GM23248 (cell line): ENCODE data around the gene TFAP2E. TPM values are rescaled to one million over a fixed set of nuclear protein-coding genes. Genes with fewer than 3 reads are reported as not detected.

Experiments
- DNase-seq: peaks from one replicate; pipeline ENCODE4 v3.0.0-alpha.2; 2015
- H2AFZ ChIP-seq: fragments of 200-600 bp; sonication (generic); 2 replicates; pipeline ENCODE4 v1.6.1; 2016; ENCODE audit warnings: antibody characterized with exemption
- H3F3A ChIP-seq: fragments of 200-600 bp; sonication (generic); 2 replicates; pipeline ENCODE4 v1.6.1; 2016; ENCODE audit warnings: mild to moderate bottlenecking, antibody characterized with exemption, mixed run types; ENCODE audit not compliant: insufficient read depth
- H3K27ac ChIP-seq: fragments of 200-600 bp; sonication (generic); 2 replicates; pipeline ENCODE4 v1.5.1; 2016; ENCODE audit warnings: mild to moderate bottlenecking
- H3K27me3 ChIP-seq: fragments of 200-600 bp; sonication (generic); replicated peaks from 2 replicates; pipeline ENCODE4 v1.6.1; 2016; ENCODE audit warnings: mild to moderate bottlenecking; ENCODE audit not compliant: insufficient read depth
- H3K36me3 ChIP-seq: fragments of 200-600 bp; sonication (generic); 2 replicates; pipeline ENCODE4 v1.6.1; 2016; ENCODE audit warnings: low read depth, mild to moderate bottlenecking
- H3K4me1 ChIP-seq: fragments of 200-600 bp; sonication (generic); 2 replicates; pipeline ENCODE4 v1.6.1; 2016; ENCODE audit warnings: mild to moderate bottlenecking; ENCODE audit not compliant: insufficient read depth
- H3K4me2 ChIP-seq: fragments of 200-600 bp; sonication (generic); one replicate; pipeline ENCODE4 v1.6.1; 2016; ENCODE audit warnings: mild to moderate bottlenecking; ENCODE audit not compliant: unreplicated experiment
- H3K4me3 ChIP-seq: fragments of 200-600 bp; sonication (generic); 2 replicates; pipeline ENCODE4 v1.5.1; 2016; ENCODE audit warnings: mild to moderate bottlenecking
- H3K79me2 ChIP-seq: fragments of 200-600 bp; sonication (generic); 2 replicates; pipeline ENCODE4 v1.6.1; 2016; ENCODE audit warnings: mild to moderate bottlenecking; ENCODE audit not compliant: insufficient read depth
- H3K9ac ChIP-seq: fragments of 200-600 bp; sonication (generic); 2 replicates; pipeline ENCODE4 v1.6.1; 2016; ENCODE audit warnings: mild to moderate bottlenecking
- H3K9me2 ChIP-seq: fragments of 200-600 bp; sonication (generic); 2 replicates; pipeline ENCODE4 v1.6.1; 2016; ENCODE audit warnings: mixed run types, mild to moderate bottlenecking, moderate library complexity; ENCODE audit not compliant: insufficient read depth
- H3K9me3 ChIP-seq: fragments of 200-600 bp; sonication (generic); one replicate; pipeline ENCODE4 v1.6.1; 2017; ENCODE audit warnings: low read depth
- H4K20me1 ChIP-seq: fragments of 200-600 bp; sonication (generic); 2 replicates; pipeline ENCODE4 v1.6.0; 2016; ENCODE audit not compliant: insufficient read depth
- EZH2 ChIP-seq: fragments of 200-600 bp; sonication (generic); IDR thresholded peaks from 2 replicates; pipeline ENCODE4 v1.6.1; 2018; ENCODE audit warnings: antibody characterized with exemption, mild to moderate bottlenecking; ENCODE audit not compliant: insufficient read depth, poor library complexity, severe bottlenecking
- EZH2phosphoT487 ChIP-seq: fragments of 200-600 bp; sonication (generic); IDR thresholded peaks from 2 replicates; pipeline ENCODE4 v1.6.1; 2018; ENCODE audit warnings: antibody characterized with exemption, moderate library complexity, mild to moderate bottlenecking, low read depth; ENCODE audit not compliant: insufficient read depth
- WGBS, 2 experiments: methylation state at CpG; one replicate each; pipeline ENCODE4 v1.1.6; 2015 to 2017; ENCODE audit warnings: low lambda C conversion rate in 2 of 2, low coverage in 1 of 2; ENCODE audit errors: missing lambda C conversion rate in 2 of 2; 5-methylcytosine and 5-hydroxymethylcytosine counted together
- in situ Hi-C: fragments of 300-500 bp; cut with MboI; formaldehyde crosslinking; loops from 2 replicates; pipeline ENCODE4 v1.15.0; 2020
- polyA plus RNA-seq: library from polyadenylated mRNA; unstranded; fragments of >200 nt; fragmentation: Nextera tagmentation; extraction: Ambion mirVana; gene quantifications from 2 replicates; pipeline ENCODE4 v1.2.1, GENCODE V29; 2016
- total RNA-seq: library from RNA; depleted of rRNA; stranded (reverse); fragments of >200 nt; shearing (Covaris generic); gene quantifications from 2 replicates; pipeline ENCODE4 v1.2.3, GENCODE V29; 2014; rRNA removed

The TFAP2E gene
- total and polyA plus RNA-seq, 2 experiments from 2014 or later = 0.18 TPM; not detected in 1

DNA sequence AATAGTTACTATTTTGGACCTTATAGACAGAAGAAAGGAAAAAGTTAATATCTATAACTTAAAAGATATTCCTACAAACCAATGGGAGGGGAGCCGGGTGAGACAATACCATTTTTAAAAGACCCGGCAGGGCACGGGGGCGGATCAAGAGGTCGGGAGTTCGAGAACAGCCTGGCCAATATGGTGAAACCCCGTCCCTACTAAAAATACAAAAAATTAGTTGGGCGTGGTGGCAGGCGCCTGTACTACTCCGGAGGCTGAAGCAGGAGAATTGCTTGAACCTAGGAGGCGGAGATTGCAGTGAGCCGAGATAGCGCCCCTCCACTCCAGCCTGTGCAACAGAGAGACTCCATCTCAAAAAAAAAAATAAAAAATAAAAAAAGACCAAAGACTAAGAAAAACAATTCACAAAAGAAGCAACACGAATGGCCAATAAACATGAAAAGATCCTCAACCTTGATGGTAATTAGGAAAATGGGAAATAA lies 69.4 kb downstream of the TFAP2E start:
- 42 to 50% methylated on average over 14 of the region's 14 CpGs for WGBS, 2 experiments
- DNase-seq = peak; percentile 16
- Histone ChIP-seq H3F3A (peaks cover 26% of the 10 kb centered on the region), H4K20me1 (no peaks in the 10 kb centered on the region), H3K4me1 (peaks cover 24% of the 10 kb centered on the region), H2AFZ (peak overlapping the region; percentile 96), H3K79me2 (peaks cover 38% of the 10 kb centered on the region), H3K4me2 (peak overlapping the region; percentile 96), H3K9me3 (no peaks in the 10 kb centered on the region), H3K27ac (peak overlapping the region; percentile 97), H3K27me3 (no peaks in the 10 kb centered on the region), H3K9me2 (no peaks in the 10 kb centered on the region), H3K4me3 (peak overlapping the region; percentile 91), H3K9ac (peak overlapping the region; percentile 96), H3K36me3 (no peaks in the 10 kb centered on the region)
- in situ Hi-C loops = no loop called here
- TF ChIP-seq EZH2 (no peak), EZH2phosphoT487 (no peak)

GRCh38 chr1:35644204-35644603 lies 71.1 kb downstream of the TFAP2E start:
- no peak for DNase-seq
- H3K4me1 ChIP-seq = peaks cover 12% of the 10 kb centered on the region
- no peak for TF ChIP-seq EZH2
- TF ChIP-seq EZH2phosphoT487 = no peak
- no peaks in the 10 kb centered on the region for H3K27me3 ChIP-seq
- in situ Hi-C loops = no loop called here
- 54 to 56% methylated on average over 2 of the region's 2 CpGs for WGBS, 2 experiments
- no peak overlapping the region for H3K4me3 ChIP-seq
- no peaks in the 10 kb centered on the region for H3K9me3 ChIP-seq
- H3K9ac ChIP-seq = no peak overlapping the region
- no peak overlapping the region for H2AFZ ChIP-seq
- H3K79me2 ChIP-seq = peaks cover 21% of the 10 kb centered on the region
- H3K36me3 ChIP-seq = no peaks in the 10 kb centered on the region
- H3K9me2 ChIP-seq = no peaks in the 10 kb centered on the region
- H4K20me1 ChIP-seq = no peaks in the 10 kb centered on the region
- no peak overlapping the region for H3K27ac ChIP-seq
- no peak overlapping the region for H3K4me2 ChIP-seq
- peaks cover 14% of the 10 kb centered on the region for H3F3A ChIP-seq

Other genes starting within 250 kb of the TFAP2E start
- 24.4 and 28.3 TPM in 2 replicates for gene KIAA0319L, start 15.9 kb upstream of the TFAP2E start, total RNA-seq
- 16.6 and 18.1 TPM in 2 replicates for gene KIAA0319L, start 15.9 kb upstream of the TFAP2E start, polyA plus RNA-seq
- 34.1 and 39.7 TPM in 2 replicates for gene NCDN, start 15.5 kb upstream of the TFAP2E start, total RNA-seq
- 29.6 and 30.2 TPM in 2 replicates for gene NCDN, start 15.5 kb upstream of the TFAP2E start, polyA plus RNA-seq
- 25.3 and 29.0 TPM in 2 replicates for gene PSMB2, start 68.2 kb downstream of the TFAP2E start, total RNA-seq
- 104 and 106 TPM in 2 replicates for gene PSMB2, start 68.2 kb downstream of the TFAP2E start, polyA plus RNA-seq
- 32.2 and 36.4 TPM in 2 replicates for gene C1orf216, start 145.6 kb downstream of the TFAP2E start, total RNA-seq
- gene C1orf216, start 145.6 kb downstream of the TFAP2E start, polyA plus RNA-seq = 20.0 and 21.6 TPM in 2 replicates
- 4.4 and 10.8 TPM in 2 replicates for gene CLSPN, start 196.7 kb downstream of the TFAP2E start, total RNA-seq
- 4.3 and 4.4 TPM in 2 replicates for gene CLSPN, start 196.7 kb downstream of the TFAP2E start, polyA plus RNA-seq
- 6.4 and 6.8 TPM in 2 replicates for gene AGO4, start 234.7 kb downstream of the TFAP2E start, total RNA-seq
- 2.2 and 4.4 TPM in 2 replicates for gene AGO4, start 234.7 kb downstream of the TFAP2E start, polyA plus RNA-seq